Measurements from ENCODE around the gene NTHL1.
A peak's percentile ranks its signal among the peaks of the same experiment; 100 is the strongest.

Gene NTHL1

DNA sequence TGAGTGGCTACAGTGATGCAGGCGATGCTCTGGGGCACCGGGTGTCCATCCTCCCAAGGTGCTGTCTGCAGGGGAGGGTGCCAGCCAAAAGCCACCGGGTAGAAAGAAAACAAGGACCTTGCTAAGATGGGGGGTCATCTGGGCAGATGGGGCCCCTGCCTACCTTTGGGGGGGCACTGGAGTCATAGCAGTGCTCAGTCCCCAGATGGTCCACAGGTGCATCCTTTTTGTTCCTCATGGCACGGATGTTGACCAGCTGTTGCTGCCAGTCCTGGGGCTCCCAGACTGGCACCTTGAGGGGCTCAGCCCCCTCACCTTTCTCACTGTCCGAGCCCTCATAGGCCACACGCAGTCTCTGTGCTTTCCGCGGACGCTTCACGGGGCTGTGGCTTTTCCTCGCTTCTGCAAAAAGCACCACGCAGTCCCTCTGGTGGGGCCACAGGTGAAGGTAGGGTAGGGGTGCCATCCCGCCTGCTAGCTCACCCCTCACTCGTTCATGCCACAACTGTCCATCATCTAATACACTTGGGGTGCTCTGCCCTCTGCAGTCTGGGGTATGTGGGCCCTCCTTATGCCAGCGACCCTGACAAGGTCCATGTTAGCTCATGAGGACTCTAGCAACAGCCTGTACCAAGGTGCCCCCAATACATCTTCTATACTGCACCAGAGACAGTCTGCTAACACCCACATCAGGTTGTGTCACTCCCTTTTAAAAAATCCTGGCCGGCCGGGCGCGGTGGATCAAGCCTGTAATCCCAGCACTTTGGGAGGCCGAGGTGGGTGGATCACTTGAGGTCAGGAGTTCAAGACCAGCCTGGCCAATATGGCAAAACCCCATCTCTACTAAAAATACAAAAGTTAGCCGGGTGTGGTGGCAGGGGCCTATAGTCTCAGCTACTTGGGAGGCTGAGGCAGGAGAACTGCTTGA is 1.4 kb downstream of the NTHL1 start:
- no peak for DNase-seq (ENCODE audit: low read depth, low spot score)
- no peaks in the 10 kb centered on the region for H3K9me3 ChIP-seq (ENCODE audit: low read depth, low read length)
- no peak for TF ChIP-seq FOXP2 (optimal IDR thresholded peaks at IDR 0.05; ENCODE audit: control extremely low read depth, extremely low read length, insufficient read depth)
- no peak for TF ChIP-seq EZH2 (IDR thresholded peaks at IDR 0.05)
- no peak overlapping the region for H3K27ac ChIP-seq
- H3K9ac ChIP-seq (ENCODE audit: insufficient read length): peak overlapping the region; percentile 80
- H3K36me3 ChIP-seq (ENCODE audit: insufficient read depth, low read length): peaks cover 5% of the 10 kb centered on the region; the same call in 1 of the 2 replicates
- peak overlapping the region; percentile 88 for H3K4me3 ChIP-seq

DNA sequence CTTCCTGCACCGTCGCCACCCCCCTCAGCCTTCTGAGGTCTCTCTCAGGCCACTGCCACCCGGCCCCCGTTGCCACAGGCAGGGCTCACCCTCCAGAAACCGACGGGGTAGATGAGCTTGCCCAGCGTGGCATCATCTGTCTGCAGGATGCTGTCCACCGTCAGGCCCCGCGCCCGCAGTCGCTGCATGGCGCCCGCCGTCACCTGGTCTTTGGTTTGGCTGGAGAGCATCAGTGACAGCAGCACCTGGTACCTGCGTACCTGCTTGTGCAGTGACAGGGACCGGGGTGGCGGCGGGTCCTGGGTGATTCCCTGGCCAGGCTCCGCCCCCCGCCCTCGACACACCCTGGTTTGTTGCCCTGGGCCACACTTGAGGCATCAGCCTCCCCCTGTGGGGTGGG is 3.1 kb downstream of the NTHL1 start:
- no peak overlapping the region for H3K4me3 ChIP-seq
- no peak overlapping the region for H3K27ac ChIP-seq
- no peaks in the 10 kb centered on the region for H3K9me3 ChIP-seq (ENCODE audit: low read depth, low read length)
- DNase-seq (ENCODE audit: low read depth, low spot score): no peak
- no peaks in the 10 kb centered on the region for H3K36me3 ChIP-seq (ENCODE audit: insufficient read depth, low read length)
- TF ChIP-seq FOXP2 (optimal IDR thresholded peaks at IDR 0.05; ENCODE audit: control extremely low read depth, extremely low read length, insufficient read depth) (no peak), EZH2 (IDR thresholded peaks at IDR 0.05) (no peak), POLR2AphosphoS5 (IDR thresholded peaks at IDR 0.05; ENCODE audit: borderline replicate concordance, low read depth, low read length) (no peak)
- no peak overlapping the region for H3K9ac ChIP-seq (ENCODE audit: insufficient read length)

DNA sequence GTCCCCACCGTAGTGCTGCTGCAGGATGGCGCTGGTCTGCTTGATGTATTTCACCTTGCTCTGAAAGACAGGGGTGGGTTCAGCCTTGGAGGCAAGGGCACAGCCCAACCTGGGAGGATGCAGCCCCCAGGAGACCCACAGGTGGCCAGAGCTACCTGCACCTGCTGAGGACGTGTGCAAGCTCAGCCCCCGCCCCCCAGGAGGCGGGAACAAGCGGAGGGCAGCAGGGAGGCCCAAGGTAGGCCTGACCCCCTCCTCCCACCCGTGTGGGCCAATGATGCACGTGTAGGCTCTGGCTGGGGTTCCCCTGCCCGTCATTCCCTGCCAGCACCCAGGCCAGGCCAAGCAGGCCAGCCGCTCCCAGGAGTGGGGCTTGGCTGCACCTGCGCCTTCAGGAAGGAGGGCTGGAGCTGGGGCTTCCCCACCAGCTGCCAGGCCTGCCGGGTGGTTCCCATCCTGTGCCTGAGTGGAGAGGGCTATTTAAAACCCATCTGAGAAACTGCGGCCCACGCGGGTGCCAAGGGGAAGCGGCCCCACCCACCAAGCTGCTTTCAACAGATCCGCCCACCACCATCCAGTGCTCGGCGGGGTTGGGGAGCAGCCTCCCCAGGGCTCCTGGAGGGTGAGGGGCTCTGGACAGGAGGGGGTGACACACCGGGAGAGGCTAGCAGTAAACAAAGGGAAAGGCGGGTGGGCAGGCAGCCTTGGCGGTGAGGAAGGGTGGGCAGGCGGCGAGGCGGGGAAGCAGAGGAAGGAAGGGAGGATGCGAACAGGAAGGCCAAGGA is 3.8 kb downstream of the NTHL1 start:
- H3K36me3 ChIP-seq (ENCODE audit: insufficient read depth, low read length): no peaks in the 10 kb centered on the region

DNA sequence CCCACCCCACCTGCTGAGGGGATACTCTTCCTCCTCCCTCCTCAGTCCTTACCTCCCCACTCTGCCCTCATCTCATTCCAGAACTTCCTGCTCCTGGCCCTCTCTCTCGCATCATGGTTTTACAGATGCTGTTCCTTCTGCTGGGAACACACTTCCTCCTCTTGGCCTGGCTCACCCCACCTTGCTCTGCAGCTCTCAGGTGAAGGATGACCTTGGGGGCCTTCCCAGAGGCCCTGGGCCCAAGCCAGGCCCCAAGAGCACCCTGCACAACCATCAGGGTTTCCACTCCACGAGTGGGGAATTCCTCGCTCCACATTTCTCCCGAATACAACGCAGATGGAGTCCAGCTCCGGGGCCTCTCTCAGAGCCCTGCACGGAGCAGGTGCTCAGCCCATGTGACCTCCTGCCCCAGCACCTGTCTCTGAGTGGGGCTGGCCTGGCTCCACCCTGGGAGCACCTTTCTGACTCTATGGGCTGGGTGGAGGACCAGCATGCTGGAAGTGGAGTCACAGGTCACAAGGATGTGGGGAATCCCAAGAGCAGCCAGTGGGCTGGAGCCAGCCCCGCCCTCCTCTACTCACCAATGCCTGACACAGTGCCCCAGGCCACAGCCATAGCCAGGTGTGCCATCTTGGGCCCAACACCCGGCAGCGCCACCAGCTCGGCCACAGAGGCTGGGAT is 4.5 kb downstream of the NTHL1 start:
- no peak for DNase-seq (ENCODE audit: low read depth, low spot score)
- no peak overlapping the region for H3K9ac ChIP-seq (ENCODE audit: insufficient read length)

More for the DNA sequence above, 3.8 kb downstream of the NTHL1 start:
- DNase-seq (ENCODE audit: low read depth, low spot score): no peak
- no peaks in the 10 kb centered on the region for H3K9me3 ChIP-seq (ENCODE audit: low read depth, low read length)
- peak overlapping the region; percentile 54; the same call in 1 of the 2 replicates for H3K27ac ChIP-seq
- no peak overlapping the region for H3K9ac ChIP-seq (ENCODE audit: insufficient read length)
- H3K4me3 ChIP-seq: no peak overlapping the region
- TF ChIP-seq EZH2 (IDR thresholded peaks at IDR 0.05): no peak
- TF ChIP-seq POLR2AphosphoS5 (IDR thresholded peaks at IDR 0.05; ENCODE audit: borderline replicate concordance, low read depth, low read length): no peak
- no peak for TF ChIP-seq FOXP2 (optimal IDR thresholded peaks at IDR 0.05; ENCODE audit: control extremely low read depth, extremely low read length, insufficient read depth)

DNA sequence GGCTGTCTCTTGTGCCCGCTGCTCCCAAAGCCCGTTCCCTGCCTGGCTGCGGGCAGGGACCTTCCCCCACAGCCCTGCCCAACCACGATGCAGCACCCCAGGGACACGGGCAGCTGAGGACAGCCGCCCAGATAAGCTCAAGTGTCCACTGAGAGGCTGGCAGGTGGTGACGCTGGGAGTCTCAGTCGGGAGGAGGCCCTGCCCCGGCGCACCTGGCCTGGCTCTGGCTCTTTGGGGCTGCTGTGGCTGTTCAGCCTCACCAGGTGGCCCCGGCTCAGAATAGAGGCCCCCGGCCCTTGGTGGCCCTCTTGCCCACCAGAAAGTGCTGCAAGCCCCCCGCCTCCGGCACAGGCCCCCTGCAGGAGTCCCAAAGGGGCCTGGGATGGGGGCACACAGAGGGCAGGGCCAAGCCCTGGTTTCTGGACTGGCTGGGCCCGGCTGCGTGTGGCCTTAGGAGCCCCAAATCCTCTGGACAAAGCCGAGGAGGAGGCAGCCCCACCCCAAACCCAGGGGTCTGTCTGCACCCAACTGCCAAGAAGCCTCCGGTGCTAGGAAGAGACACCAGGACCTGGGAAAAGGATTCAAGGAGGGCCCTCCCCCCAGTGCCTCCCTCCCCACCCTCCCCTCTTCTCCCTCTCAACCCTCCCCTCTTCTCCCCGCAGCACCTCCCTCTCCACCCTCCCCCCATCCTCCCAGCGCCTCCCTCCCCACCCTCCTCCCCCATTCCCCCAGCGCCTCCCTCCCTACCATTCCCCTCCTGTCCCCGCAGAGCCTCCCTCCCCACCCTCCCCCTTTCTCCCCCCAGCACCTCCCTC is 5.3 kb downstream of the NTHL1 start:
- no peak for DNase-seq (ENCODE audit: low read depth, low spot score)
- TF ChIP-seq POLR2AphosphoS5 (IDR thresholded peaks at IDR 0.05; ENCODE audit: borderline replicate concordance, low read depth, low read length): no peak
- TF ChIP-seq EZH2 (IDR thresholded peaks at IDR 0.05): no peak
- TF ChIP-seq FOXP2 (optimal IDR thresholded peaks at IDR 0.05; ENCODE audit: control extremely low read depth, extremely low read length, insufficient read depth): no peak
- Histone ChIP-seq H3K9me3 (ENCODE audit: low read depth, low read length) (no peaks in the 10 kb centered on the region), H3K4me3 (peak overlapping the region; percentile 38), H3K27ac (peak overlapping the region; percentile 99), H3K9ac (ENCODE audit: insufficient read length) (peak overlapping the region; percentile 47), H3K36me3 (ENCODE audit: insufficient read depth, low read length) (no peaks in the 10 kb centered on the region)

More for the DNA sequence above, 4.5 kb downstream of the NTHL1 start:
- Histone ChIP-seq H3K9me3 (ENCODE audit: low read depth, low read length) (no peaks in the 10 kb centered on the region), H3K27ac (peak overlapping the region; percentile 42), H3K4me3 (no peak overlapping the region), H3K36me3 (ENCODE audit: insufficient read depth, low read length) (no peaks in the 10 kb centered on the region)
- TF ChIP-seq EZH2 (IDR thresholded peaks at IDR 0.05): no peak
- no peak for TF ChIP-seq FOXP2 (optimal IDR thresholded peaks at IDR 0.05; ENCODE audit: control extremely low read depth, extremely low read length, insufficient read depth)
- TF ChIP-seq POLR2AphosphoS5 (IDR thresholded peaks at IDR 0.05; ENCODE audit: borderline replicate concordance, low read depth, low read length): no peak

DNA sequence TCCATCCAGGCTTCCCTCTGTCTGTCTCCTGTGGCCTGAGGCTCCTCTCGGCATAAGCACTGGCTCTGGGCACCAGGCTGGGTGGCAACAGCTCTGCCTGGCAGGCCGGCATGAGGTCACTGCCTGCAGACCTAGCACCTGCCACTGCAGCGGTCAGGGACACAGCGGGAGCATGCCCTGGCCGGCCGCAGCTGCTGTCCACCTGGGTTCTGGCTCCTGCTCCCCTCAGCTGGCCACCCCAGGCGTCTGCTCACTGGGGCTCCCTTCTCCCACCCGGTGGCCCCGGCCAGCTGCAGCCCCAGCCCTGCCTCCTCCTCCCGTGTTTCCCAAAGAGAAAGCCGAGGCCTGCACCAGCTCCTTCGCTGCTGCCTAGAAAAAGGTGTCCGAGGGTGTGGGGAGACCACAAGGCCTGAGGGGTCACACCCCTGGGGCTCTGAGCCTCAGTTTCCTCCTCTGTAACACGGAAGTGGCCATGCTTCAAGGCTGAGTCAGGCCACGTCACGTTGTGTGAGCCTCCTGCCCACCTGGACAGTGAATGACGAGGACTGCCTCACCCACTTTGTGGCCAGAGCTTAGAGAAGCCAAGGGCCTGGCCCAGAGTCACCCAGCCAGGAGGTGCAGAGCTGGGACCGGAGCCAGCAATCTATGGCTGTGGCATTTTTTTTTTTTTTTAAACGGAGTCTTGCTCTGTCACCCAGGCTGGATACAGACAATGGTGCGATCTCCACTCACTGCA is 6.7 kb downstream of the NTHL1 start:
- no peak for DNase-seq (ENCODE audit: low read depth, low spot score)
- H3K9me3 ChIP-seq (ENCODE audit: low read depth, low read length): no peaks in the 10 kb centered on the region
- H3K9ac ChIP-seq (ENCODE audit: insufficient read length): no peak overlapping the region
- TF ChIP-seq EZH2 (IDR thresholded peaks at IDR 0.05) (no peak), POLR2AphosphoS5 (IDR thresholded peaks at IDR 0.05; ENCODE audit: borderline replicate concordance, low read depth, low read length) (no peak), FOXP2 (optimal IDR thresholded peaks at IDR 0.05; ENCODE audit: control extremely low read depth, extremely low read length, insufficient read depth) (no peak)
- peaks cover 3% of the 10 kb centered on the region; the same call in 1 of the 2 replicates for H3K36me3 ChIP-seq (ENCODE audit: insufficient read depth, low read length)
- H3K4me3 ChIP-seq: no peak overlapping the region
- peak overlapping the region; percentile 99 for H3K27ac ChIP-seq

Data from SK-N-MC (cell line).